ENCODE data around the gene ZNF688. TPM values are rescaled to one million over a fixed set of nuclear protein-coding genes. Genes with fewer than 3 reads are reported as not detected.
"Not testable (repeated sequence)": the region's sequence is repeated elsewhere in the genome, so short reads cannot be mapped to it uniquely, and the experiment has no call there.

ZNF688 gene
- total and polyA plus RNA-seq, 4 donors = 8.6 to 23.3 (median 16.5) TPM

GRCh38 chr16:30546115-30546514 is 25.4 kb downstream of the ZNF688 start:
- Histone ChIP-seq H3K27ac (ENCODE audit: low read depth in 1 of 2, low read length in 1 of 2) (no peak overlapping the region), H3K36me3 (ENCODE audit: control insufficient read depth in 4 of 4, insufficient read depth in 4 of 4, low read length in 4 of 4) (no peaks in the 10 kb centered on the region), H3K9ac (ENCODE audit: insufficient read depth in 1 of 2, low read length in 2 of 2) (no peak overlapping the region), H3K27me3 (ENCODE audit: control insufficient read depth in 3 of 3, insufficient read depth in 3 of 3, low read length in 2 of 3) (no peaks in the 10 kb centered on the region), H3K4me1 (ENCODE audit: control insufficient read depth in 5 of 5, insufficient read depth in 5 of 5, low read length in 5 of 5) (peaks cover 2 to 16% (median 3%) of the 10 kb centered on the region in 5 donors), H3K9me3 (ENCODE audit: control insufficient read depth in 4 of 4, insufficient read depth in 3 of 4, low read length in 3 of 4) (no peaks in the 10 kb centered on the region), H3K4me3 (no peak overlapping the region)
- 60 to 78% methylated on average over 8 of the region's 8 CpGs for WGBS, 2 donors
- DNase-seq (no peak), ATAC-seq (ENCODE audit: insufficient read depth, low FRiP score) (no peak)
- TF ChIP-seq CTCF (IDR thresholded peaks at IDR 0.05; ENCODE audit: control extremely low read depth, extremely low read depth) = no peak

GRCh38 chr16:30543067-30543466 is 28.4 kb downstream of the ZNF688 start:
- Histone ChIP-seq H3K4me3 (no peak overlapping the region), H3K27me3 (ENCODE audit: control insufficient read depth in 3 of 3, insufficient read depth in 3 of 3, low read length in 2 of 3) (no peaks in the 10 kb centered on the region), H3K4me1 (ENCODE audit: control insufficient read depth in 5 of 5, insufficient read depth in 5 of 5, low read length in 5 of 5) (peaks cover 2 to 13% (median 3%) of the 10 kb centered on the region in 5 donors), H3K27ac (ENCODE audit: low read depth in 1 of 2, low read length in 1 of 2) (no peak overlapping the region), H3K9ac (ENCODE audit: insufficient read depth in 1 of 2, low read length in 2 of 2) (no peak overlapping the region), H3K36me3 (ENCODE audit: control insufficient read depth in 4 of 4, insufficient read depth in 4 of 4, low read length in 4 of 4) (no peaks in the 10 kb centered on the region), H3K9me3 (ENCODE audit: control insufficient read depth in 4 of 4, insufficient read depth in 3 of 4, low read length in 3 of 4) (no peaks in the 10 kb centered on the region)
- no peak for DNase-seq
- WGBS, 2 donors = 79 to 88% methylated on average over 5 of the region's 5 CpGs
- no peak for TF ChIP-seq CTCF (IDR thresholded peaks at IDR 0.05; ENCODE audit: control extremely low read depth, extremely low read depth)
- ATAC-seq (ENCODE audit: insufficient read depth, low FRiP score) = no peak

GRCh38 chr16:30541502-30542329 is 29.8 kb downstream of the ZNF688 start:
- H3K9ac ChIP-seq (ENCODE audit: insufficient read depth in 1 of 2, low read length in 2 of 2) = peak overlapping the region; percentile 39 to 55

GRCh38 chr16:30540916-30541464 is 30.5 kb downstream of the ZNF688 start:
- 80 to 84% methylated on average over 9 of the region's 9 CpGs for WGBS, 2 donors
- DNase-seq; H3K9me3 ChIP-seq (ENCODE audit: control insufficient read depth in 4 of 4, insufficient read depth in 3 of 4, low read length in 3 of 4); H3K4me3 ChIP-seq; ATAC-seq (ENCODE audit: insufficient read depth, low FRiP score); H3K36me3 ChIP-seq (ENCODE audit: control insufficient read depth in 4 of 4, insufficient read depth in 4 of 4, low read length in 4 of 4); H3K27me3 ChIP-seq (ENCODE audit: control insufficient read depth in 3 of 3, insufficient read depth in 3 of 3, low read length in 2 of 3): not testable (repeated sequence)
- peak overlapping the region in 1 of 2 donors; percentile 39 for H3K9ac ChIP-seq (ENCODE audit: insufficient read depth in 1 of 2, low read length in 2 of 2)
- peaks cover under 1 to 13% (median 5%) of the 10 kb centered on the region in 5 donors for H3K4me1 ChIP-seq (ENCODE audit: control insufficient read depth in 5 of 5, insufficient read depth in 5 of 5, low read length in 5 of 5)
- peak overlapping the region in 1 of 2 donors; percentile 63 for H3K27ac ChIP-seq (ENCODE audit: low read depth in 1 of 2, low read length in 1 of 2)

More at GRCh38 chr16:30541502-30542329, 29.8 kb downstream of the ZNF688 start:
- no peaks in the 10 kb centered on the region for H3K36me3 ChIP-seq (ENCODE audit: control insufficient read depth in 4 of 4, insufficient read depth in 4 of 4, low read length in 4 of 4)
- no peaks in the 10 kb centered on the region for H3K9me3 ChIP-seq (ENCODE audit: control insufficient read depth in 4 of 4, insufficient read depth in 3 of 4, low read length in 3 of 4)
- peak overlapping the region in 1 of 2 donors; percentile 63 for H3K27ac ChIP-seq (ENCODE audit: low read depth in 1 of 2, low read length in 1 of 2)
- no peaks in the 10 kb centered on the region for H3K27me3 ChIP-seq (ENCODE audit: control insufficient read depth in 3 of 3, insufficient read depth in 3 of 3, low read length in 2 of 3)
- DNase-seq = peak; percentile 36 to 51 (median 46)
- no peak for TF ChIP-seq CTCF (IDR thresholded peaks at IDR 0.05; ENCODE audit: control extremely low read depth, extremely low read depth)
- ATAC-seq (ENCODE audit: insufficient read depth, low FRiP score) = no peak
- H3K4me3 ChIP-seq = no peak overlapping the region
- WGBS, 2 donors = 70 to 76% methylated on average over 10 of the region's 10 CpGs
- H3K4me1 ChIP-seq (ENCODE audit: control insufficient read depth in 5 of 5, insufficient read depth in 5 of 5, low read length in 5 of 5) = peaks cover 0 to 13% (median 3%) of the 10 kb centered on the region in 5 donors

GRCh38 chr16:30539986-30540526 is 31.5 kb downstream of the ZNF688 start:
- Histone ChIP-seq H3K4me1 (ENCODE audit: control insufficient read depth in 5 of 5, insufficient read depth in 5 of 5, low read length in 5 of 5) (peaks cover 2 to 16% (median 5%) of the 10 kb centered on the region in 5 donors), H3K27ac (ENCODE audit: low read depth in 1 of 2, low read length in 1 of 2) (peak overlapping the region in 1 of 2 donors; percentile 76)
- H3K9me3 ChIP-seq (ENCODE audit: control insufficient read depth in 4 of 4, insufficient read depth in 3 of 4, low read length in 3 of 4); H3K27me3 ChIP-seq (ENCODE audit: control insufficient read depth in 3 of 3, insufficient read depth in 3 of 3, low read length in 2 of 3); H3K36me3 ChIP-seq (ENCODE audit: control insufficient read depth in 4 of 4, insufficient read depth in 4 of 4, low read length in 4 of 4); ATAC-seq (ENCODE audit: insufficient read depth, low FRiP score); H3K4me3 ChIP-seq; DNase-seq; H3K9ac ChIP-seq (ENCODE audit: insufficient read depth in 1 of 2, low read length in 2 of 2): not testable (repeated sequence)
- WGBS, 2 donors = 92 to 95% methylated on average over 13 of the region's 13 CpGs

Data from lung (tissue), 12 donors.